ENCODE measurements around the gene STIL. TPM values are rescaled to one million over a fixed set of nuclear protein-coding genes. Genes with fewer than 3 reads are reported as not detected.
"Not testable (repeated sequence)": the region's sequence is repeated elsewhere in the genome, so short reads cannot be mapped to it uniquely, and the experiment has no call there.

The STIL gene
- total RNA-seq, 1 experiment from 2014 or later: 29.7 TPM

- POLR2A ChIA-PET: no interaction called here
- Mint-ChIP-seq H3K4me1 (no peaks in the 10 kb centered on the region), H3K27me3 (ENCODE audit: low read depth) (no peaks in the 10 kb centered on the region), H3K4me3 (no peak overlapping the region), H3K27ac (no peak overlapping the region), H3K9me3 (no peaks in the 10 kb centered on the region), H3K36me3 (peaks cover 41% of the 10 kb centered on the region)
- CTCF ChIA-PET: no interaction called here
- no peak for DNase-seq (ENCODE audit: low spot score)
- TF ChIP-seq TCF7 (CRISPR knock-in tag; IDR thresholded peaks at IDR 0.05; ENCODE audit: low read depth) (no peak), GRHL2 (CRISPR knock-in tag; IDR thresholded peaks at IDR 0.05; ENCODE audit: insufficient replicate concordance, severe bottlenecking) (no peak), ATF1 (CRISPR knock-in tag; IDR thresholded peaks at IDR 0.05) (no peak), SOX15 (CRISPR knock-in tag; IDR thresholded peaks at IDR 0.05) (no peak), SMAD3 (CRISPR knock-in tag; IDR thresholded peaks at IDR 0.05; ENCODE audit: borderline replicate concordance) (no peak), PRDM15 (CRISPR knock-in tag; IDR thresholded peaks at IDR 0.05) (no peak), RORB (CRISPR knock-in tag; IDR thresholded peaks at IDR 0.05) (no peak), E2F1 (CRISPR knock-in tag; IDR thresholded peaks at IDR 0.05) (no peak), ESRRA (CRISPR knock-in tag; IDR thresholded peaks at IDR 0.05; ENCODE audit: borderline replicate concordance) (no peak), CREM (CRISPR knock-in tag; IDR thresholded peaks at IDR 0.05) (no peak), ZNF423 (CRISPR knock-in tag; IDR thresholded peaks at IDR 0.05) (no peak)
- no peak for ATAC-seq
Measured at GRCh38 chr1:47295579-47295978, 18.4 kb downstream of the STIL start.

- peaks cover 39% of the 10 kb centered on the region for H3K36me3 Mint-ChIP-seq
- CTCF ChIA-PET: interaction anchor here (0.6 kb wide), 1 partner anchor 604 kb away, joined by 3 read pairs; no protein-coding TSS in a partner anchor
- POLR2A ChIA-PET; H3K27me3 Mint-ChIP-seq (ENCODE audit: low read depth); H3K27ac Mint-ChIP-seq; DNase-seq (ENCODE audit: low spot score); ATAC-seq; H3K4me1 Mint-ChIP-seq; H3K9me3 Mint-ChIP-seq; H3K4me3 Mint-ChIP-seq: not testable (repeated sequence)
Measured at GRCh38 chr1:47294863-47295262, 19.1 kb downstream of the STIL start.

- POLR2A ChIA-PET; H3K4me1 Mint-ChIP-seq; ATAC-seq; H3K4me3 Mint-ChIP-seq; H3K27ac Mint-ChIP-seq; CTCF ChIA-PET; DNase-seq (ENCODE audit: low spot score); H3K27me3 Mint-ChIP-seq (ENCODE audit: low read depth); H3K9me3 Mint-ChIP-seq: not testable (repeated sequence)
- H3K36me3 Mint-ChIP-seq: peaks cover 48% of the 10 kb centered on the region
Measured at GRCh38 chr1:47288116-47288515, 25.8 kb downstream of the STIL start.

GRCh38 chr1:47280142-47280541, 33.8 kb downstream of the STIL start:
- Mint-ChIP-seq H3K4me1 (no peaks in the 10 kb centered on the region), H3K27me3 (ENCODE audit: low read depth) (no peaks in the 10 kb centered on the region), H3K27ac (no peak overlapping the region), H3K36me3 (peaks cover 44% of the 10 kb centered on the region), H3K4me3 (no peak overlapping the region), H3K9me3 (no peaks in the 10 kb centered on the region)
- ATAC-seq: no peak
- ChIA-PET POLR2A (no interaction called here), CTCF (no interaction called here)
- TF ChIP-seq GRHL2 (CRISPR knock-in tag; IDR thresholded peaks at IDR 0.05; ENCODE audit: insufficient replicate concordance, severe bottlenecking) (no peak), CTCF (IDR thresholded peaks at IDR 0.05) (no peak), SMAD3 (CRISPR knock-in tag; IDR thresholded peaks at IDR 0.05; ENCODE audit: borderline replicate concordance) (no peak), HMGXB4 (CRISPR knock-in tag; IDR thresholded peaks at IDR 0.05) (no peak), NFE2L1 (CRISPR knock-in tag; IDR thresholded peaks at IDR 0.05) (no peak)
- DNase-seq (ENCODE audit: low spot score): no peak
